GM12878 (cell line): Measurements from ENCODE around the gene UBASH3A. TPM values are rescaled to one million over a fixed set of nuclear protein-coding genes. Genes with fewer than 3 reads are reported as not detected.

Experiments used
- ATAC-seq: fragments of 200-7000 bp; cut with Tn5 transposase; 3 replicates; pipeline ENCODE4 v1.9.1; 2020; ENCODE audit warnings: mild to moderate bottlenecking, moderate library complexity
- BruUV-seq: library from RNA; stranded (reverse); fragments of 400-500 nt; replicated peaks from 2 replicates; lab custom pipeline; 2021; lab: Mats Ljungman, UMichigan
- CTCF ChIA-PET: fragments of 300-600 bp; sonication (Branson Sonifier 250); formaldehyde crosslinking; extraction: SDS; loops from one replicate; lab custom pipeline; 2021; ENCODE audit warnings: inconsistent platforms; lab: Yijun Ruan, JAX
- POLR2A ChIA-PET: fragments of 350-600 bp; formaldehyde crosslinking; extraction: SDS; loops from one replicate; lab custom pipeline; 2021; ENCODE audit warnings: inconsistent platforms; lab: Charles Lee
- RAD21 ChIA-PET: fragments of 300-600 bp; sonication (Branson Sonifier 250); formaldehyde crosslinking; loops from one replicate; lab custom pipeline; 2023; ENCODE audit warnings: antibody characterized with exemption; ENCODE audit not compliant: unreplicated experiment; lab: Charles Lee
- SMC1A ChIA-PET: fragments of 300-600 bp; sonication (Branson Sonifier 250); formaldehyde crosslinking; loops from one replicate; lab custom pipeline; 2023; ENCODE audit not compliant: unreplicated experiment, uncharacterized antibody; lab: Charles Lee
- DNase-seq: peaks from one replicate; pipeline ENCODE4 v3.0.0-alpha.2; 2011; ENCODE audit warnings: low read depth, low spot score
- FAIRE-seq: peaks from 3 replicates; lab custom pipeline; 2011; peaks lifted over from hg19 to GRCh38; lab: Jason Lieb, UNC
- H2AFZ ChIP-seq: 2 replicates; pipeline ENCODE4 v1.6.0; 2011; ENCODE audit warnings: low read depth, low read length, control low read depth; ENCODE audit not compliant: control insufficient read depth
- H3K27ac ChIP-seq: 2 replicates; pipeline ENCODE4 v1.5.1; 2011; ENCODE audit warnings: control low read depth; ENCODE audit not compliant: control insufficient read depth, insufficient read depth
- H3K27me3 ChIP-seq, 2 experiments: replicated peaks in 1 of 2; 2 replicates each; pipeline versions ENCODE4 v1.6.0 to v1.6.1; 2011; ENCODE audit warnings: low read length in 1 of 2; ENCODE audit not compliant: control insufficient read depth in 2 of 2, insufficient read depth in 2 of 2
- H3K36me3 ChIP-seq, 2 experiments: 2 replicates each; pipeline ENCODE4 v1.5.1; 2011; ENCODE audit warnings: low read length in 1 of 2; ENCODE audit not compliant: control insufficient read depth in 2 of 2, insufficient read depth in 2 of 2
- H3K4me1 ChIP-seq: 2 replicates; pipeline ENCODE4 v1.6.1; 2011; ENCODE audit warnings: mild to moderate bottlenecking, low read length, moderate library complexity, mixed read lengths; ENCODE audit not compliant: control insufficient read depth, insufficient read depth
- H3K4me2 ChIP-seq: 2 replicates; pipeline ENCODE4 v1.6.0; 2011; ENCODE audit warnings: control low read depth; ENCODE audit not compliant: control insufficient read depth, insufficient read depth
- H3K4me3 ChIP-seq: fragments of 200-600 bp; sonication (generic); 2 replicates; pipeline ENCODE4 v1.5.1; 2016
- H3K79me2 ChIP-seq: 2 replicates; pipeline ENCODE4 v1.6.0; 2011; ENCODE audit warnings: low read length; ENCODE audit not compliant: control insufficient read depth, insufficient read depth
- H3K9ac ChIP-seq: 2 replicates; pipeline ENCODE4 v1.8.0; 2011; ENCODE audit warnings: low read length, control low read depth, mixed read lengths; ENCODE audit not compliant: control insufficient read depth, insufficient read depth
- H3K9me3 ChIP-seq: replicated peaks from 3 replicates; pipeline ENCODE4 v1.5.1; 2011; ENCODE audit warnings: mild to moderate bottlenecking, low read length; ENCODE audit not compliant: control insufficient read depth, insufficient read depth
- H4K20me1 ChIP-seq: 2 replicates; pipeline ENCODE4 v1.6.0; 2011; ENCODE audit not compliant: control insufficient read depth, insufficient read depth
- ATF7 ChIP-seq: fragments of 450-650 bp; IDR thresholded peaks from 2 replicates; pipeline ENCODE4 v1.6.1; 2016; ENCODE audit warnings: low read depth, mild to moderate bottlenecking
- BHLHE40 ChIP-seq, 2 experiments: fragments of 450-650 bp in 1 of 2; IDR thresholded peaks; 2 replicates each; pipeline ENCODE4 v1.6.1; 2011 to 2017; ENCODE audit warnings: low read depth in 2 of 2, borderline replicate concordance in 1 of 2, improper control_type of control experiment in 1 of 2, low read length in 1 of 2, mild to moderate bottlenecking in 1 of 2
- DPF2 ChIP-seq: fragments of 450-650 bp; IDR thresholded peaks from 2 replicates; pipeline ENCODE4 v1.6.1; 2017; ENCODE audit warnings: mild to moderate bottlenecking
- EED ChIP-seq: sonication (generic); IDR thresholded peaks from 2 replicates; pipeline ENCODE4 v1.6.1; 2016; ENCODE audit warnings: antibody characterized with exemption, low read depth
- MEF2B ChIP-seq: fragments of 450-650 bp; IDR thresholded peaks from 2 replicates; pipeline ENCODE4 v1.6.1; 2018; ENCODE audit warnings: mild to moderate bottlenecking, moderate library complexity; ENCODE audit not compliant: partially characterized antibody, poor library complexity, severe bottlenecking
- MTA3 ChIP-seq: IDR thresholded peaks from 2 replicates; pipeline ENCODE4 v1.6.1; 2012; ENCODE audit warnings: low read length, inconsistent platforms, borderline replicate concordance
- MYB ChIP-seq: fragments of 150-350 bp; IDR thresholded peaks from 2 replicates; pipeline ENCODE4 v1.6.1; 2014; ENCODE audit warnings: mild to moderate bottlenecking, low read depth, low read length, borderline replicate concordance
- MYC ChIP-seq: IDR thresholded peaks from 2 replicates; pipeline ENCODE4 v1.6.1; 2011; ENCODE audit warnings: mild to moderate bottlenecking, low read length, moderate library complexity, inconsistent platforms; ENCODE audit not compliant: insufficient read depth, insufficient replicate concordance, insufficient read length, severe bottlenecking
- NFYA ChIP-seq: IDR thresholded peaks from 2 replicates; pipeline ENCODE4 v1.6.1; 2011; ENCODE audit warnings: low read depth, mild to moderate bottlenecking, low read length, improper control_type of control experiment, borderline replicate concordance
- POU2F2 ChIP-seq: IDR thresholded peaks from 3 replicates; pipeline ENCODE4 v1.6.1; 2011; ENCODE audit warnings: low read depth, mild to moderate bottlenecking, low read length, borderline replicate concordance
- RAD51 ChIP-seq: fragments of 450-650 bp; IDR thresholded peaks from 2 replicates; pipeline ENCODE4 v1.6.1; 2016; ENCODE audit warnings: moderate library complexity, mild to moderate bottlenecking, inconsistent platforms
- RUNX3 ChIP-seq: IDR thresholded peaks from 2 replicates; pipeline ENCODE4 v1.6.1; 2012; ENCODE audit warnings: low read length, inconsistent platforms
- STAT1 ChIP-seq: fragments of 450-650 bp; conservative IDR thresholded peaks from 2 replicates; pipeline ENCODE4 v1.6.1; 2014; ENCODE audit warnings: antibody characterized with exemption, mild to moderate bottlenecking
- TBL1XR1 ChIP-seq: IDR thresholded peaks from 2 replicates; pipeline ENCODE4 v1.6.1; 2012; ENCODE audit warnings: low read depth, low read length, improper control_type of control experiment
- ZBED1 ChIP-seq: IDR thresholded peaks from 2 replicates; pipeline ENCODE4 v1.6.1; 2016; ENCODE audit warnings: borderline replicate concordance
- ZNF207 ChIP-seq: fragments of 450-650 bp; IDR thresholded peaks from 2 replicates; pipeline ENCODE4 v1.6.1; 2014; ENCODE audit warnings: antibody characterized with exemption, mild to moderate bottlenecking, borderline replicate concordance
- WGBS: methylation state at CpG from one replicate; pipeline ENCODE4 v1.1.6; 2016; ENCODE audit warnings: low lambda C conversion rate; ENCODE audit not compliant: insufficient replicate concordance, insufficient coverage; ENCODE audit errors: missing lambda C conversion rate; 5-methylcytosine and 5-hydroxymethylcytosine counted together
- in situ Hi-C: fragments of 300-500 bp; cut with MboI; formaldehyde crosslinking; loops from 9 replicates; pipeline ENCODE4 v1.14.3; 2018; ENCODE audit warnings: mixed read lengths
- intact Hi-C: fragments of 100-400 bp; cut with micrococcal nuclease; formaldehyde crosslinking; loops from one replicate; pipeline ENCODE4 v1.14.2; 2022; ENCODE audit not compliant: unreplicated experiment
- polyA plus RNA-seq, 11 experiments: library from polyadenylated mRNA; depleted of rRNA in 4 of 11; unstranded in 6 of 11; stranded (reverse) in 5 of 11; fragments of >200 nt; fragmentation: Nextera tagmentation in 4 of 11; fragmentation: Illumina TruSeq in 1 of 11; extraction: Ambion mirVana in 4 of 11; extraction: Trizol in 1 of 11; gene quantifications; 1 replicate in 1 of 11; 2 replicates in 10 of 11; pipeline versions ENCODE4 v1.2.1 to v1.2.3, GENCODE V29; 2011 to 2016; ENCODE audit warnings: inconsistent platforms in 2 of 11, missing spikeins in 2 of 11, low read depth in 1 of 11
- total RNA-seq, 4 experiments: library from RNA; depleted of rRNA in 3 of 4; stranded (reverse); fragments of >200 nt in 3 of 4; fragmentation: Illumina TruSeq in 1 of 4; extraction: Trizol in 1 of 4; gene quantifications; 2 replicates each; pipeline versions ENCODE4 v1.2.1 to v1.2.3, GENCODE V29; 2013 to 2021
- TF ChIP-seq, protein P1 (sequence below): fragments of 450-650 bp; formaldehyde crosslinking; IDR thresholded peaks from 2 replicates; pipeline ENCODE4 v1.4.0; 2020; ENCODE audit warnings: mild to moderate bottlenecking, moderate library complexity
- TF ChIP-seq, protein P2 (sequence below): fragments of 150-350 bp; IDR thresholded peaks from 2 replicates; pipeline ENCODE4 v1.6.1; 2016; ENCODE audit warnings: low read depth, low read length

UBASH3A gene
- total and polyA plus RNA-seq, 10 of the 15 experiments (the other 5 are each of a cell fraction or from before 2014, with no cell fraction given), result 0.04 to 0.39 (median 0.23) TPM; not detected in 1

DNA sequence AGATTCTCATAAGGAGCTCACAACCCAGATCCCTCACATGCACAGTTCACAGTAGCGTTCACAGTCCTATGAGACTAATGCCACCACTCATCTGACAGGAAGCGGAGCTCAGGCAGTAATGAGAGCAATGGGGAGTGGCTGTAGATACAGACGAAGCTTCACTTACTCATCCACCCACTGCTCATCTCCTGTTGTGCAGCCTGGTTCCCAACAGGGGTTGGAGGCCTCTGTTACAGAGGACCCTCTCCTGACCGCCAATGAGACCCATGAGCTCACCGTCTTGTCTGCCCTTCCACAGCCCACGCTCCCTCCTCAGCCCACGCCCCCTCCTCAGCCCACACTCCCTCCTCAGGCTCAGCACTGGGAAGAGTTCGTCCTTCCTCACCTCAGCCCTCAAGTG is 52.8 kb downstream of the UBASH3A start (continued):
- TF ChIP-seq, protein P1, sequence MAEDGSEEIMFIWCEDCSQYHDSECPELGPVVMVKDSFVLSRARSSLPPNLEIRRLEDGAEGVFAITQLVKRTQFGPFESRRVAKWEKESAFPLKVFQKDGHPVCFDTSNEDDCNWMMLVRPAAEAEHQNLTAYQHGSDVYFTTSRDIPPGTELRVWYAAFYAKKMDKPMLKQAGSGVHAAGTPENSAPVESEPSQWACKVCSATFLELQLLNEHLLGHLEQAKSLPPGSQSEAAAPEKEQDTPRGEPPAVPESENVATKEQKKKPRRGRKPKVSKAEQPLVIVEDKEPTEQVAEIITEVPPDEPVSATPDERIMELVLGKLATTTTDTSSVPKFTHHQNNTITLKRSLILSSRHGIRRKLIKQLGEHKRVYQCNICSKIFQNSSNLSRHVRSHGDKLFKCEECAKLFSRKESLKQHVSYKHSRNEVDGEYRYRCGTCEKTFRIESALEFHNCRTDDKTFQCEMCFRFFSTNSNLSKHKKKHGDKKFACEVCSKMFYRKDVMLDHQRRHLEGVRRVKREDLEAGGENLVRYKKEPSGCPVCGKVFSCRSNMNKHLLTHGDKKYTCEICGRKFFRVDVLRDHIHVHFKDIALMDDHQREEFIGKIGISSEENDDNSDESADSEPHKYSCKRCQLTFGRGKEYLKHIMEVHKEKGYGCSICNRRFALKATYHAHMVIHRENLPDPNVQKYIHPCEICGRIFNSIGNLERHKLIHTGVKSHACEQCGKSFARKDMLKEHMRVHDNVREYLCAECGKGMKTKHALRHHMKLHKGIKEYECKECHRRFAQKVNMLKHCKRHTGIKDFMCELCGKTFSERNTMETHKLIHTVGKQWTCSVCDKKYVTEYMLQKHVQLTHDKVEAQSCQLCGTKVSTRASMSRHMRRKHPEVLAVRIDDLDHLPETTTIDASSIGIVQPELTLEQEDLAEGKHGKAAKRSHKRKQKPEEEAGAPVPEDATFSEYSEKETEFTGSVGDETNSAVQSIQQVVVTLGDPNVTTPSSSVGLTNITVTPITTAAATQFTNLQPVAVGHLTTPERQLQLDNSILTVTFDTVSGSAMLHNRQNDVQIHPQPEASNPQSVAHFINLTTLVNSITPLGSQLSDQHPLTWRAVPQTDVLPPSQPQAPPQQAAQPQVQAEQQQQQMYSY (CRISPR knock-in tag), result no peak
- TF ChIP-seq STAT1 (no peak), ATF7 (no peak), MTA3 (no peak), TBL1XR1 (no peak), ZBED1 (no peak), POU2F2 (no peak), NFYA (no peak), MYC (no peak)

DNA sequence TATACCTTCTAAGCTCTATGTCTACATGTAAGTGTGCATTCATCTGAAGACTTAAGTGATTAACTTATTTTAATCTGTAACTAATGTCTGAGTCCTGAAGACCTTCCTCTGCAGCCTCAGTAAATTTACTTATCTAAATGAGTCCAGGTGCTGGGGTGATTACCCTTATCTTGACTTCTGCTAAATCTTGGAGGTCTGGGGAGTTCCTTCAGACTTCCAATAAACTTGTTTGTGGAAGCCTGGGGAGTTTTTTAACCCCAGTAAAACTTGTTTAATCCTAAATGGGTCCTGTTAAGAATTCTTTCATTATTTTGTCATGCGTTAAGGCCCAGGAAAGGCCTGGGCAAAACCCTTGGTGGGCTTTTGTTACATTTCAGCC is 55.4 kb downstream of the UBASH3A start:
- intact Hi-C loops, result no loop called here
- TF ChIP-seq ZNF207 (no peak), MYB (no peak), RAD51 (no peak), DPF2 (no peak), BHLHE40 (IDR thresholded peaks at IDR 0.05; ENCODE audit: borderline replicate concordance in 1 of 2, low read depth in 2 of 2, low read length in 1 of 2) (no peak), EED (no peak), RUNX3 (no peak), MEF2B (no peak)
- TF ChIP-seq, protein P2, sequence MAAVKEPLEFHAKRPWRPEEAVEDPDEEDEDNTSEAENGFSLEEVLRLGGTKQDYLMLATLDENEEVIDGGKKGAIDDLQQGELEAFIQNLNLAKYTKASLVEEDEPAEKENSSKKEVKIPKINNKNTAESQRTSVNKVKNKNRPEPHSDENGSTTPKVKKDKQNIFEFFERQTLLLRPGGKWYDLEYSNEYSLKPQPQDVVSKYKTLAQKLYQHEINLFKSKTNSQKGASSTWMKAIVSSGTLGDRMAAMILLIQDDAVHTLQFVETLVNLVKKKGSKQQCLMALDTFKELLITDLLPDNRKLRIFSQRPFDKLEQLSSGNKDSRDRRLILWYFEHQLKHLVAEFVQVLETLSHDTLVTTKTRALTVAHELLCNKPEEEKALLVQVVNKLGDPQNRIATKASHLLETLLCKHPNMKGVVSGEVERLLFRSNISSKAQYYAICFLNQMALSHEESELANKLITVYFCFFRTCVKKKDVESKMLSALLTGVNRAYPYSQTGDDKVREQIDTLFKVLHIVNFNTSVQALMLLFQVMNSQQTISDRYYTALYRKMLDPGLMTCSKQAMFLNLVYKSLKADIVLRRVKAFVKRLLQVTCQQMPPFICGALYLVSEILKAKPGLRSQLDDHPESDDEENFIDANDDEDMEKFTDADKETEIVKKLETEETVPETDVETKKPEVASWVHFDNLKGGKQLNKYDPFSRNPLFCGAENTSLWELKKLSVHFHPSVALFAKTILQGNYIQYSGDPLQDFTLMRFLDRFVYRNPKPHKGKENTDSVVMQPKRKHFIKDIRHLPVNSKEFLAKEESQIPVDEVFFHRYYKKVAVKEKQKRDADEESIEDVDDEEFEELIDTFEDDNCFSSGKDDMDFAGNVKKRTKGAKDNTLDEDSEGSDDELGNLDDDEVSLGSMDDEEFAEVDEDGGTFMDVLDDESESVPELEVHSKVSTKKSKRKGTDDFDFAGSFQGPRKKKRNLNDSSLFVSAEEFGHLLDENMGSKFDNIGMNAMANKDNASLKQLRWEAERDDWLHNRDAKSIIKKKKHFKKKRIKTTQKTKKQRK, result no peak

More for the DNA sequence above, 55.4 kb downstream of the UBASH3A start:
- Histone ChIP-seq H2AFZ (no peak overlapping the region), H3K4me1 (peaks cover 37% of the 10 kb centered on the region), H3K79me2 (no peaks in the 10 kb centered on the region), H3K4me2 (no peak overlapping the region), H3K36me3 (no peaks in the 10 kb centered on the region), H3K27ac (no peak overlapping the region), H4K20me1 (no peaks in the 10 kb centered on the region), H3K27me3 (no peaks in the 10 kb centered on the region), H3K9ac (no peak overlapping the region), H3K9me3 (no peaks in the 10 kb centered on the region; the same call in 2 of the 3 replicates), H3K4me3 (no peak overlapping the region)
- WGBS, result 94% methylated on average over 1 of the region's 1 CpG
- in situ Hi-C loops, result no loop called here
- POLR2A ChIA-PET, result interaction anchor here (1.1 to 8.6 kb wide), 3 partner anchors 9 to 77 kb away, joined by 3 to 54 read pairs (median 9); no protein-coding TSS in a partner anchor
- ATAC-seq, result no peak
- no TSS peak for BruUV-seq
- SMC1A ChIA-PET, result interaction anchor here (1.0 to 12.0 kb wide), 6 partner anchors 8 to 290 kb away, joined by 3 to 268 read pairs (median 8); no protein-coding TSS in a partner anchor
- DNase-seq, result no peak
- CTCF ChIA-PET, result interaction anchor here (0.8 to 4.2 kb wide), 8 partner anchors 8 to 149 kb away, joined by 3 to 52 read pairs (median 4); no protein-coding TSS in a partner anchor
- RAD21 ChIA-PET, result interaction anchor here (1.0 to 2.6 kb wide), 5 partner anchors 9 to 77 kb away, joined by 3 to 31 read pairs (median 6); partner anchors contain the start of gene SLC37A1
- no peak for FAIRE-seq
